H1 (cell line): ENCODE measurements around the gene PLBD2. TPM values are rescaled to one million over a fixed set of nuclear protein-coding genes. Genes with fewer than 3 reads are reported as not detected.

ENCODE experiments used
- CHD7 ChIP-seq: fragments of 300-600 bp; sonication (generic); IDR thresholded peaks from 2 replicates; pipeline ENCODE4 v1.7.1; 2012; ENCODE audit warnings: low read length, moderate library complexity, mild to moderate bottlenecking, inconsistent platforms; ENCODE audit not compliant: insufficient replicate concordance
- polyA plus RNA-seq, 7 experiments: library from polyadenylated mRNA; depleted of rRNA in 3 of 7; stranded (reverse) in 5 of 7; unstranded in 2 of 7; fragments of >200 nt in 5 of 7; fragments of 200-250 nt in 2 of 7; gene quantifications; 1 replicate in 5 of 7; 2 replicates in 1 of 7; 4 replicates in 1 of 7; pipeline versions ENCODE4 v1.2.1 to v1.2.3, GENCODE V29; 2011 to 2013; ENCODE audit warnings: missing spikeins in 2 of 7, mixed read lengths in 2 of 7
- total RNA-seq: library from RNA; stranded (reverse); fragmentation: NEBNext Ultra II Directional; extraction: Animal tissue kit (Norgen Biotek cat#: 25700); gene quantifications from 2 replicates; pipeline ENCODE4 v1.2.1, GENCODE V29; 2021

The PLBD2 gene
- total and polyA plus RNA-seq, 2 of the 8 experiments (the other 6 are each of a cell fraction or from before 2014, with no cell fraction given), result 16.8 to 33.5 TPM

GRCh38 chr12:113418213-113418879, 60.0 kb downstream of the PLBD2 start (continued):
- no peak for TF ChIP-seq CHD7
